OCI-LY3 (cell line): ENCODE measurements around the gene EXOC3L2.

Source experiments
- EZH2phosphoT487 ChIP-seq: fragments of 200-600 bp; shearing (Covaris generic); IDR thresholded peaks from 2 replicates; pipeline ENCODE4 v1.6.1; 2018; ENCODE audit warnings: antibody characterized with exemption, mixed run types, low read depth
- TF ChIP-seq, protein P1 (sequence below): fragments of 200-600, 300-600 bp; sonication (generic); IDR thresholded peaks from 2 replicates; pipeline ENCODE4 v1.5.1; 2014; ENCODE audit warnings: antibody characterized with exemption, low read length, low read depth

DNA sequence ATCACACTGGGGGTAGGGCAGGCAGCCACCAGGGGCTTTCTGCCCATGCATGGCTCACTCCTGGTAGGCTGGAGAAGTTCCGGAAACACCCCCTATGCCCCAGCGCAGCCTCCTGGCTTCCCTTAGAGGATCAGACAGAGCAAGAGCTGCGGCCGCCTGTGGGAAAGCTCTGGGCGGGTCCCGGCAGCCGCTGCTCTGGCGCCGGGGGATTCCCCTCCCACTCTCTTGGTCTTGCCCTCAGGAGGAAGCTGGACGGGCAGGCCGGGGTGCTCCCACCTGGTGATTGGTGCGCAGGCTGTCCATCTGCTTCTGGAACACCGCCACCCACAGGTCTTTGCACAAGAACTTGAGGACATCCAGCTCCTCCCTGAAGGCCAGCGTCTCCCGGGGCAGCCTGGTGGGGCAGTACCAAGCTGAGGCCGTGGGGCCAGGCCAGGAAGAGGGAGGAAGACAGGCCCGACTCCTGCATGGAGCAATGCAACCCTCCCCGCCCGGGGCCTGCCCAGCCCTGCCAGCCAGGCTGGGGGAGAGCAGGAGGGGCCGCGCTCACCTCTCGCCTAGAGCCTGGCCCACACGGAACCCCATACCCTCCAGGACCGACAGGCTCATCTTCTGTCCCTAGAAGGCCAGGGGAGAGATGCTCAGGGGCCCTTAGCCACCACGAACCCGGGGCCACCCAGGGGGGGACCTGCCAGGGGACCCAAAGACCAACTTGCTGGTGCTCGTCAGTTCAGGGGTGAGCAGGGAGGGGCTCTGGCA lies 80.5 kb downstream of the EXOC3L2 start:
- TF ChIP-seq, protein P1, sequence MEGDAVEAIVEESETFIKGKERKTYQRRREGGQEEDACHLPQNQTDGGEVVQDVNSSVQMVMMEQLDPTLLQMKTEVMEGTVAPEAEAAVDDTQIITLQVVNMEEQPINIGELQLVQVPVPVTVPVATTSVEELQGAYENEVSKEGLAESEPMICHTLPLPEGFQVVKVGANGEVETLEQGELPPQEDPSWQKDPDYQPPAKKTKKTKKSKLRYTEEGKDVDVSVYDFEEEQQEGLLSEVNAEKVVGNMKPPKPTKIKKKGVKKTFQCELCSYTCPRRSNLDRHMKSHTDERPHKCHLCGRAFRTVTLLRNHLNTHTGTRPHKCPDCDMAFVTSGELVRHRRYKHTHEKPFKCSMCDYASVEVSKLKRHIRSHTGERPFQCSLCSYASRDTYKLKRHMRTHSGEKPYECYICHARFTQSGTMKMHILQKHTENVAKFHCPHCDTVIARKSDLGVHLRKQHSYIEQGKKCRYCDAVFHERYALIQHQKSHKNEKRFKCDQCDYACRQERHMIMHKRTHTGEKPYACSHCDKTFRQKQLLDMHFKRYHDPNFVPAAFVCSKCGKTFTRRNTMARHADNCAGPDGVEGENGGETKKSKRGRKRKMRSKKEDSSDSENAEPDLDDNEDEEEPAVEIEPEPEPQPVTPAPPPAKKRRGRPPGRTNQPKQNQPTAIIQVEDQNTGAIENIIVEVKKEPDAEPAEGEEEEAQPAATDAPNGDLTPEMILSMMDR, result peak; percentile 26; the same call in 1 of the 2 replicates
- no peak for TF ChIP-seq EZH2phosphoT487
